NCI-H1048 (cell line): ENCODE results near the gene CTU1.
"Not testable (repeated sequence)": the region's sequence is repeated elsewhere in the genome, so short reads cannot be mapped to it uniquely, and the experiment has no call there.

Experiments
- DNase-seq: peaks from one replicate; lab custom pipeline; 2025; lab: John Stamatoyannopoulos, UW

Gene CTU1

DNA sequence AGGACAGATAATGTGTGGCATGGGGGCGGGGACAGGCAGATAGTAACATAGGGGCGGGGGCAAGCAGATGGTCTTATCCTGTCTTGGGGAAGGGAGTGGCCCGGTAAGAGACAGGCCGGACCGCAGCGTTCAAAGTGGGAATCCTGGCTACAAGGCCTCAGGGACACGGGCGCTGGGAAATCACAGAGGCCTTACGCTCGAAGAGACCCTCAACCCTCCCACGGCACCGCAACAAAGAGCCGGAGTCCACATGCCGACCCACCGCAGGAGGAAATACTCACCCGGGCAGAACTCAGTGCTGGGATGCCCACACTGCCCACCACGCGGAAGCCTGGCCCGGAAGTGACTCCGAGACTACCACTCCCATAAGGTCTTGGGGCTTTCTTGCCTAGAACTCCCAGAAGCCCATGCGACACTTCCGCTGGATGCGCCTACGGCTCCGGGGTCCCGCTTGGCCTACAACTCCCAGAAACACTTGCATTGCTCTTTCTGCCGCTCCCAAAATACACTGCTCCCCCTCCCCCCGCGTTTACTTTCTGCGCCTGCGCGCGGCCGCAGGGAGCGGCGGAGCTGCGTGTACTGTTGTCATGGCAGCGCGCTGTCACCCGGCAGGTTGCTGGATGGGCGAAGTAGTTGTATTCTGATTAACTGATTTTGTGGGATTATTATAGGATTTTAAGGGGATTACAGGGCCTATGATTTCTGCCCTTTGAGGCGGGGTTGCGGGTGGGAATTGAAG is at the start of gene CTU1:
CTU1 (minus strand) TSS at position 344 of the 739 bp plus-strand sequence. CDS start 3,840 bp downstream, outside the sequence.
- DNase-seq, result peak; percentile 97

DNA sequence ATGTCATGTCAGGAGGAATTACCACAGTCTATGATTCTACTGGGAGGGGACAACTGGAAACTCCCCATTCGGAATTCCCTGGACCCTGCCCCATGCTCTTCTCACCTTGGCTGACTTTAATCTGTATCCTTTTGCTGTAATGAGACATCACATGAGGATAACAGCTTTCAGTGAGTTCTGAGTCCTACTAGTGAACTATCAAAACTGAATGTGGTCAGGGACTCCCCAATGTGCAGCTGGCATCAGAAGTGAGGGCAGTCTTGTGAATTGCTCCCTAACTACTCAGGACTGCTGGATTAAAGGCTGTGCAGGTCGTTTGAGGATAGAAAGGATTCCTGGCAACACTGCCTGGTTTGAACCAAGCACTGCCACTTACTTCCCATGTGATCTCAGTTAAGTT is 49.1 kb upstream of the CTU1 start:
- no peak for DNase-seq

DNA sequence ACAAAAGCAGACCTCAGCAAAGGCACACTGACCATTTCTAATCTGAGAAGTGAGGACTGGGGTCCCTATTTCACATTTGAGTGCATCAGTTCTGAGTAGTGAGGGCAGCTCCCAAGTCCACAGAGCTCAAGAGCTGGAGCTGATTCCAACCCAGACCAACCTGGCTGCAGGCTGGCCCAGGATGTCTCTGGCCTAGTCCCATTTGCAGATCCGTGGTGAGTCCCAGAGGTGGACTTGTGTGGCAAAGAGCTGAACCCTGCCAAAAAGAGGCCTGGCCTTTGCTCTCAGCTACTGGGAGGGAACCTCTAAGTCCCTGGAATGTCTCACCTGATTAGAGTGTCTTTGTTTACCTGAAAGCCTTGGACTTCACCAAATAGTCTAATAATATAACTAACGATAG is 48.5 kb upstream of the CTU1 start:
- DNase-seq, result no peak

DNA sequence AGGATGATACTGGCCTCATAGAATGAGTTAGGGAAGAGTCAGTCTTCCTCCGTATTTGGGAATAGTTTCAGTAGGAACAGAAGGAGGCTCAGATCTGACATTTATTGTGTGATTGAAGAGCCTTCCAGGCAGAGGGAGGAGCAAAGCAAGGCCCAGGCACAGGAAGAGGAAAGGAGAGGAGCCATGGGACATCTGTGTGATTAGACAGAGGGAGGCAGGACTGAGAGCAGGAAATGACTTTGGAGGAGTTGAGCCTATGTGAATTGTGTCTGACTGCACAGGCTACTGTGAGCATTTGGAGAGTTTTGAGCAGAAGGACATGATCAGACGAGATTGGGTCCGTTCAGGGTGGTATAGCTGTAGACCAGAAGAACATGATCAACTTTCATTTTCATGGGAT is 42.4 kb upstream of the CTU1 start:
- no peak for DNase-seq

DNA sequence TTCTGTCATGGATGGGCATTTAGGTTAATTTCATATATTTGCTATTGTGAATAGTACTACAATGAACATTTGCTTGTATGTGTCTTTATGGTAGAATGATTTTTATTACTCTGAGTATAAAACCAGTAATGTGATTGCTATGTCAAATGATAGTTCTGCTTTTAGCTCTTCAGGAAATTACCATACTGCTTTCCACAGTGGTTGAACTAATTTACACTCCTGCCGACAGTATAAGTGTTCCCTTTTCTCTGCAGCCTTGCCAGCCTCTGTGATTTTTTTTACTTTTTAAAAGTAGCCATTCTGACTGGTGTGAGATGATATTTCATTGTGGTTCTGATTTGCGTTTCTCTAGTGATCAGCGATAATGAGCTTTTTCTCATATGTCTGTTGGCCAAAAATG is 40.4 kb upstream of the CTU1 start:
- no peak for DNase-seq

DNA sequence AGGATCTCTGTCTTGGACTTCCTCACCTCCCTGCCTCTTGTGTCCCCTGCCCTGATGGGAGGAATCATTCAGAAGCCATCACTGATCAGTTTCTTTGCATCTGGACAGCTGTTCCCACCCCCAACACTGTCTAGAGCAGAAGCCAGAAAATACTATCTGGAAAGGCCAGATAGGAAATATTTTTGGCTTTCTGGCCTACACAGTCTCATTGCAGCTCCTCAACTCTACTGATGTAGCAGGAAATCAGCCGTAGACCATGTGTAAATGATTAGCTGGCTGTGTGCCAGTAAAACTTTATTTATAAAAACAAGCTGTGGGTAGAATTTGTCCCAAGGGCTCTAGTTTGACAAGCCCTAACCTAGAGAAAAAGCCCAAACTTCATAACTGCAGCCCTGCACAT is 39.5 kb upstream of the CTU1 start:
- DNase-seq, result no peak

DNA sequence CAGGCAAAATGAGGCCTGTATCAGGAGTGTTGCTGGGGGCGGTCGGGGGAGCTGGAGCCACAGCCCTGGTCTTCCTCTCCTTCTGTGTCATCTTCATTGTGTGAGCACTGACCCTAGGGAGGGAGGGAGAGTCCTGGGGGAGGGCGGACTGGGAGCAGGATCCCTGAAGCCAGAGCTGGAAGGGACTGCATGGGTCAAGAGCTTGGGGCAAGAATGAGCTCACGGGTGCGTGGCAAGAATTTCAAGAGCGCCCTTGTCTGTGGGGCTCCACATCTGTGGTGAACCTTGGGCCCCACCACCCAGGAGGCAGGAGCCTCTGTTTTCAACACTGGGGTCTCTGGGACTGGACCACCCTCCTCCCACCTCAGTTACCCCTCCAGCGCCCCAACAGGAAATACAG is 38.5 kb upstream of the CTU1 start:
- no peak for DNase-seq

DNA sequence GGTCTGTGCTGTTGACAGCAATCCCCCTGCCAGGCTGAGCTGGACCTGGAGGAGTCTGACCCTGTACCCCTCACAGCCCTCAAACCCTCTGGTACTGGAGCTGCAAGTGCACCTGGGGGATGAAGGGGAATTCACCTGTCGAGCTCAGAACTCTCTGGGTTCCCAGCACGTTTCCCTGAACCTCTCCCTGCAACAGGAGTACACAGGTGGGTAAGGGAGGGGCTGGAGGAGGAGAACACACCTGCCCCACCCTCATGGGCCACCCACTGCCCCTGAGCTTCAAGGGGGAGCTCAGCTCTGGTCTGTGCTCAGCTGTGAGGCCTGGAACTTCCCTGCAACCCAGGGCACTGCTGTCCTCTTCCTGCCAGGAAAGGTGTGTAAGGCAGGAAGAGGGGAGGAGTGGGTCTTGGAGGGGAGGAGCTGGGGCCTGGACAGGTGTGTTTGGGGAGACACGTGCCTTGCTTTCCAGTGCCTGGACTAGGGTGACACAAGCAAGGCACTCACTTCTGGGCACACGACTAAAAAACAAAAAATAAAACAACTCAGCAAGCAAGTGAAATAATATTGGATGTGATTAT is 37.8 kb upstream of the CTU1 start:
- DNase-seq, result no peak

DNA sequence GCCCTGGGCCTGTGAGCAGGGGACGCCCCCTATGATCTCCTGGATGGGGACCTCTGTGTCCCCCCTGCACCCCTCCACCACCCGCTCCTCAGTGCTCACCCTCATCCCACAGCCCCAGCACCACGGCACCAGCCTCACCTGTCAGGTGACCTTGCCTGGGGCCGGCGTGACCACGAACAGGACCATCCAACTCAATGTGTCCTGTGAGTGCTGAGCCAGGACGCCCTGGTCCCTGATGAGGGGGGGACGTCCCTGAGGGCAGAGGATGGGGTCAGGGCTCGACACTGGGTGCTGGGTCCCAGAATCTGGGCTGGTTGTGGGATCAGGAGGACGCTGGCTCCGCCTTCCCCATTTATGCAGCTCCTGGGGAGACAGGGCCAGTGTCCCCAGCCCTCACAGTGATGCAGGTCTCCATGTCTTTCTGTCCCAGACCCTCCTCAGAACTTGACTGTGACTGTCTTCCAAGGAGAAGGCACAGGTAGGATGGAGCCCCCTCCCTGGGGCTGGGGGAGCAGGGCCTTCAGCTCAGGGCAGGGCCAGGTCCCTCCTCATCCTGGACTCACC is 36.4 kb upstream of the CTU1 start:
- no peak for DNase-seq

DNA sequence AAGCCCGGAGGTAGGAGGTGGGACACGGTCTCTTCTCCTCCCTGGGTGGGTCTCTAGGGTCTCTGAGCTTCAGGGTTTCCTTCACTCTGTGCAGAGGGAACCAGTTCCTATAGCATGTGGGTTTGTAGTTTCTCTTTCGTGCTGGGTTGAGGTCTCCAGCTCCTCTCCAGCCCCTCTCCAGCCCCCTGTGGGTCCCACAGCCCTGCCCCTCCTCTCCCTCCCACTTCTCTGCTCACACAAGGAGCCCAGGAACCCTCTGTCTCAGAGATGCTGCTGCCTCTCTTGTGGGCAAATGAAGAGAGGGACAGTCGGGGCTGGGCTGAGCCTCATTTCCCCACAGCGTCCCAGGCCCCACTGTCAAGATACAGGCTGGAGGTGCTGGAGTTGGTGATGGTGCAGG is 35.3 kb upstream of the CTU1 start:
- no peak for DNase-seq

DNA sequence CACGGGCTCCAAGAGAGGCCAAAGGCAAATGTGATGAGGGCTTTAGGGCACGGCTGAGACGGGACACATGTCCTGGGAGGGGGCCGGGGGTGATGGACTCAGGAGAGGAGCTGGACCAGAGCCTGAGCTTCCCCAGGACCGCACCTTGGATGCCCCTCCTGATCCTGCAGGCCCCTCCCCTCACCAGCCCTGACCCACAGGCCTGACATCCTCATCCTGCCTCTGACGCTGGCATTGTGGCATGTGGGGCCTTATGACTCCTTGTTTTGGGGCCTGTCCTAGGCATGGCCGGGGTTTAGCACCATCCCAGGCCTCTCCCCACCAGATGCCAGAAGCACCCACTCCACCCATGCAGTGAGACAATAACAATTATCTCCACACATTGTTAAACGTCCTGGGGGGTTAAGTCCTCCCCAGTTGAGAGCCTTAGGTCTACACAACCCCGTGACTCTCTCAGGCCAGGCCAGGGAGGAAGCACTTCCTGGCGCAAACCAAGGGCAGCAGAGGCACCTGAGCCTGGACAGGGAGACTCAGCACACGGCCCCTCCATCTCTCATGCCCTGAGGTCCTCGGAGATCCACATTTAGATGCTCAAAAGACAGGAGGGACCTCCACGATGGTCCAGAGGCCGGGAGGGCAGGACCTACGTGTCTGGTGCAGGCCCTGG is 34.7 kb upstream of the CTU1 start:
- DNase-seq, result not testable (repeated sequence)

DNA sequence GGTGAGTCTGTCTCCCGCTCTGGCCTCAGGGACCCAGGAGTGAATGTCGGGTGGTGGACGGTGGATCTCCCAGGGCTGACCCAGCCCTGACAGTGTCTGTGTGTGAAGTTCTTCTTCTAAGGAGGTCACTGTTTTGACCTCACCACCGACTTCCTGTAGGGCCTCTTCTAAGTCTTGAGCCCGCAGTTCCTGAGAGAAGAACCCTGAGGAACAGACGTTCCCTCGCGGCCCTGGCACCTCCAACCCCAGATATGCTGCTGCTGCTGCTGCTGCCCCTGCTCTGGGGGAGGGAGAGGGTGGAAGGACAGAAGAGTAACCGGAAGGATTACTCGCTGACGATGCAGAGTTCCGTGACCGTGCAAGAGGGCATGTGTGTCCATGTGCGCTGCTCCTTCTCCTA is 33.9 kb upstream of the CTU1 start, which contains the start of gene SIGLEC7:
SIGLEC7 (plus strand) TSS at position 183 of the 400 bp plus-strand sequence; CDS start at position 252, 69 bp downstream.
- DNase-seq, result no peak

DNA sequence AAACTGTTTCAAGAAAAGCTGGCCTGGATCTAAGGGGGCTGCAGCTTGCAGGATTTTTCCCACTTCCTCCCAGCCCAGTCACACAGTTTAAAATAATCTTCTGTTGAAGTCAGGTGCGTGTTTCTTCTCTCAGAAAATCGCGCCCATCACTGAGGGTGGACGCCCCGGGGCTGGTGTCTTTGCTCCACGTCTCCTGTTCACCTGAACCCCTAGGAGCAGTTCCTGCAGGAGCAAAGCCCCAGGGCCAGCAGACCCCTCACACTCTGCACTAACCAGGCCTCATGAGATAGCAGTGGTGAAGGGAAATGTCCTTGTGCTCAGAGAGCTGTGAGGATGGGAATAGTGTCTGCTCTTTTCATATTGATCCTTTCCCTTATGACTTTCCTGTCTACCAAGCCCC is 33.0 kb upstream of the CTU1 start:
- no peak for DNase-seq

DNA sequence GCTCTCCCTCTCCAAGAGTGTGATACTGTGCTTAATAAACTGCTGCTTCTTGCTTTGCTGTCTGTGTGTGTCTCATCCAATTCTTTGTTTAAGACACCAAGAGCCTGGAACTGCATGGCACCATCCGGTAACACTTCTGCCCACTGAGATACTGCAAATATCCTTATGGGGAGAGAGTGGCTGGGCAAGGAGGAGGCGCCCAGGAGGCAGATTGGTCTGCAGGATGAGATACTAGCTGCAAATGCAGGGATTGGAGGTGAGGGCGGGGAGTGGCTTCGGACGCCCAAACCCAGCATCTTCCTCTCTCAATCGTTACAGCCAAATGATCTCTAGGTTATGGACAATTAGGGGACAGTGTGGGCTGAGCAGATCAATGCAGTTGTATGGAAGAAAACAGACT is 32.2 kb upstream of the CTU1 start:
- DNase-seq, result no peak

DNA sequence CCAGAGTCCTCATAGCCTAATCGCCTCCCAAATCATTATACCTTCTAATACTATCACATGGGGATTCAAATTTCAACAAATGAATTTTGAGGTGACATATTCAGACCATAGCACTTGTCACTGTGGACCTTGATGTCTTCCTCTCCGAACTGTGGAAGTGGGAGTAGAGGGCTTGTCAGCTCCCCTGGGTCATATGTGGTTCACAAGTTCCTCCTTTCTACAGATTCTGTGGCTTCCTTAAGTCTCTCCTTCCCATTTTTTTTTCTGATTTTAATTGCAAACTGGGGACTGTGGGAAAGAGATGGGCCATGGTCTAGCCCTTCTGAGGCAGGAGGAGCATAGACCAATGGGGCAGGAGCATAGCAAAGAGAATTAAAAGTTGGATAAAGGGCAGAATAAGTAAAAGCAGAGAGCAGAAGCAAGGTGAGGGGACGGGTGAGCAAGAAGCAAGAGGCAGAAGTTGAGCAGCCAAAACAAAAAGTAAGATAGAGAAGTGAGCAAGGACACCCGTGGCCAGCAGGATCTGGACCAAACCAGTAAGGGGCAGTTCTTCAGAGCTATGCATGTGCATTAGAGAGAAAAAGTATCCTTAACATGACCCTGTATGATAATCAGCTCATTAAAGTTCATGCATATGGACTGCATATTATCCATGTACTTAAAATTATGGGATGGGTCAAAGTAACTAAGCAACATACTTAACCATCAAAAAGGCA is 31.2 kb upstream of the CTU1 start:
- no peak for DNase-seq

DNA sequence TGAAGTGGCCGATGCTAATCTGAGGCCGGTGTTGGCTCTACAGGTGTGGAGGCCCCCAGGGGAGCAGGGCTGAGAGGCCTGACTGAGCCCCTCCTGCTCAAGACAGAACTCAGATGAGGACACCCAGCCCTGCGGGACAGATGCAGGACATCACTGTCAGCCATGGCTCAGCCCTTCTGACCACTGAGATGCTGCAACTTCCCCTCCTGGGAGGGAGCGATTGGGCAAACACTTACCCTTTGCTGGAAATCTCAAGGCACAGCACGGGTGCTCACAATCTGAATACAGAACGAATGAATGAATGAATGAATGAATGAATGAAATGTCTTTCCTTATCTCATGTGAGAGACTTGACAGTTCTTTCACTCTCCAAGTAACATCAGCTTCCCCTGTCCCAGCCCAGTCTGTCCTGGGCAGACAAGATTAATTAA is 30.4 kb upstream of the CTU1 start:
- DNase-seq, result no peak

DNA sequence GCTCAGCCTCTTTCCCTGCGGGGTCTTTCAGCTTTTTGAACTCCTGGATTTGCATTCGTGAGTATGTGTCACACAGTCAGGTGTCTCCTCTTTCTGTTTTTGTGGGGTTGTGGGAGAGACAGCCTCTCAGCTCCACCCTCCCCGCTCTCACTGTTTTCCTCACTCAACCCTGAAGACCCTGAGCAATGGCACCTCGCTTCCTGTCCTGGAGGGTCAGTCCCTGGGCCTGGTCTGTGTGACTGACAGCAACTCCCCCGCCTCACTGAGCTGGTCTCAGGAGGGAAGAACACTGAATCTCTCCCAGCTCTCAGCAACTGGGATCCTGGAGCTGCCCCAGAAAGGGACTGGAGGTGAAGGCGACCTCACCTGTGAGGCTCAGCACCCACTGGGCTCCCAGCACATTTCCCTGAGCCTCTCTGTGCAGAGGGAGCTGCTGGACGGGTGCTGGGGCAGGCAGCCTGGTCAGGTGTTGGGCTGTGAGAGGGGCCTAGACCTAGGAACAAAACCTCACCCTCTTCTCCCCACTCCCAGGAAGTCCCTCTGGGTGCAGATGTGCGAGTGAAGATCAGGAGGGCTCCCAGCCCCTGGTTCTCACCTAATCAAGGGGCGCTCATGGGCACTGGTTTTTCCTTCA is 29.7 kb upstream of the CTU1 start:
- DNase-seq, result no peak

DNA sequence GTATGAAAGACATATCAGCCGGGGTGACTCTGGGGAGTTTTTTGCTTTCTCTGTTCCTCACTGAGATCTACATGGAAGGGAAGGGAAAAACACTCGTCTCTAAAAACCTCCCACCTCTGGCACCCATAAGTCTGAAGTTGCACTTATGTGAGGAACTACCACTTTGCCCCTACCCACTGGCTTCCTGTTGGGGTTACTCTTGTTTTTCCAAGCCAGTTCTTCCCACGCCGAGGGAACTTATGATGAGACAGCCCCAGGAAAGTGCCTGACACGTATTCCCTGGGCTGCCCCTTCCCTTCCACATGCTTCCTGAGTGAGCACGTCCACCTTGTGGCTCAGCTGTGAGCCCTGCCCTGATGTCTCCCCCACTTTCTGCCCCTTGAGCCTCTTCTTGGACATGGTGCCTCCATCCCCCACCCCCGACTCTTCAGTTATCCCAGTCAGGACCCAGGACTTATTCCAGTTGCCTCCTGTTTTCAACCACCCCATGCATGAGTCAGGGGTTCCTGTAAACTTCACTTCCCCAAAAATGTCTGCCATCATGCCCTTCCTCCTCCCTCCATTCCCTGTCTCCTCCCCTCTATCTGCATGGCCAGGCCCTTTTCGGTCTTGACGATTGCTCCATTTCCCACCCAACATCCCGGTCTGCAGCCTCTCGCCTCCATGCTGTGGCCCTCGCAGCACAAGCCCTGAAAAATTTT is 28.8 kb upstream of the CTU1 start:
- DNase-seq, result no peak

DNA sequence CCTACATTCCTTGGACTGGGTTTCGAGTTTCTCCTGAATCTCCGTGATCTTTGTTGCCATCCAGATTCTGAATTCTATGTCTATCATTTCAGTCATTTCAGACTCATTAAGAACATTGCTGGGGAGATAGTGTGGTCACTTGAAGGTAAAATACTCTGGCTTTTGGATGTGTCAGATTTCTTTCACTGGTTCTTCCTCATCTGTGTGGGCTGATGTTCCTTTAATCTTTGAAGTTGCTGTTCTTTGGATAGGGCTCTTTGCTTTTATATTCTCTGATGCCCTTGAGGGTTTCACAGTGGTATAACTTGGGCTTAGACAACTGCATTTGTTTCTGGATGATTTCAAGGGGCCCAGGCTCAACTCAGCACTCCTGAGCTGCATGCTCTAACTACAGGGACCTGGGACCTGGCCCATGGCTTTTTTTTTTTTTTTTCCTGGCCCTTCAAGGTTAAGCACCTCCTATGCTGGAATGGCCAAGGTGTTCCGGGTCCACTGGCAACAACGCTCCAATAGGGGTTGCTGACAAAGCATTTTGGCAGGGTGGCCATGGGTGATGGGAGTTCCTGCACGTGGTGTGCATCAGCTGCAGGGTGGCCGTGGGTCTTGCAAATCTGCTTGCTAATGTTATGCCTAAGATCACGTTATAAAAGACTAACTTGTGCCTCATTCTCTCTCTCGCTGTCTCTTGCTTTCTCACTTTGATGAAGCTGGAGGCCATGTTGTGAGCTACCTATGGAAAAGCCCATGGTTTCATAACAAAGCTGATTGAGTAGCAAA is 28.0 kb upstream of the CTU1 start:
- DNase-seq, result no peak

DNA sequence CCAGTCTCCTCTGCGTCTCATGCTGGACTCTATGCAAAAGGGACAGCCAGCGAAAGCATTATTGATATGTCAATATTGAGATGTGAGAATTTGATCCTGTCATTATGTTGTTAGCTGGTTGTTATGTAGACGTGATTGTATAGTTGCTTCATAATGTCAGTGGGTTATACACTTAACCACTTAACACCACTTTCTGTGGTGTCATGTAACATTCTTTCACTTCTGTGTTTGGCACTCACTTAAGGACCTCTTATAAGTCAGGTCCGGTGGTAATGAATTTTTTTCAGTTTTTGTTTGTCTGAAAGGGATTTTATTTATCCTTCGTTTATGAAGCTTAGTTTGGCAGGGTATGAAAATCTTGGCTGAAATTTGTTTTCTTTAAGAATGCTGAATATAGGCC is 26.8 kb upstream of the CTU1 start:
- DNase-seq, result no peak
